Astrocyte (in vitro differentiated cells and primary cell): ENCODE data around the gene GALNT2.

Source experiments
- CTCF ChIP-seq: IDR thresholded peaks from 2 replicates; pipeline ENCODE4 v1.5.1; 2011; ENCODE audit warnings: low read depth, mild to moderate bottlenecking, inconsistent platforms, low read length, moderate library complexity; ENCODE audit not compliant: insufficient read depth
- EZH2 ChIP-seq: IDR thresholded peaks from 2 replicates; pipeline ENCODE4 v1.6.1; 2012; ENCODE audit warnings: mild to moderate bottlenecking, low read length, inconsistent platforms; ENCODE audit not compliant: insufficient read depth

GRCh38 chr1:230320804-230321203, 253.8 kb downstream of the GALNT2 start:
- TF ChIP-seq EZH2 (no peak), CTCF (no peak)
